Psoas muscle (tissue), 8 donors: Measurements from ENCODE around the gene PHLDB3. TPM values are rescaled to one million over a fixed set of nuclear protein-coding genes. Genes with fewer than 3 reads are reported as not detected.
"Not testable (repeated sequence)": the region's sequence is repeated elsewhere in the genome, so short reads cannot be mapped to it uniquely, and the experiment has no call there.

ENCODE experiments used
- ATAC-seq, 4 donors: fragments of 200-7000 bp; cut with Tn5 transposase; one replicate each; pipeline ENCODE4 v1.9.1; 2020; ENCODE audit warnings: moderate library complexity in 3 of 4, mild to moderate bottlenecking in 2 of 4
- DNase-seq, 2 donors: peaks; one replicate each; pipeline ENCODE4 v3.0.0-alpha.2; 2020
- H3K27ac ChIP-seq: fragments of 200-600 bp; one replicate; pipeline ENCODE4 v1.8.0; 2022
- H3K27me3 ChIP-seq, 3 donors: fragments of 200-600 bp in 1 of 3; one replicate each; pipeline versions ENCODE4 v1.6.1 to v1.8.0; 2013 to 2022; ENCODE audit warnings: low read length in 2 of 3, mild to moderate bottlenecking in 2 of 3, moderate library complexity in 1 of 3; ENCODE audit not compliant: insufficient read depth in 3 of 3
- H3K36me3 ChIP-seq, 2 donors: fragments of 200-600 bp in 1 of 2; one replicate each; pipeline versions ENCODE4 v1.6.1 to v1.8.0; 2013 to 2022; ENCODE audit warnings: low read depth in 1 of 2, mild to moderate bottlenecking in 1 of 2, moderate library complexity in 1 of 2; ENCODE audit not compliant: insufficient read depth in 1 of 2
- H3K4me1 ChIP-seq: fragments of 200-600 bp; one replicate; pipeline ENCODE4 v1.8.0; 2022
- H3K4me3 ChIP-seq: fragments of 200-600 bp; one replicate; pipeline ENCODE4 v1.8.0; 2022; ENCODE audit warnings: mild to moderate bottlenecking
- H3K9me3 ChIP-seq: fragments of 200-600 bp; one replicate; pipeline ENCODE4 v1.8.0; 2022
- WGBS, 3 donors: extraction: QIAGEN DNeasy Blood & Tissue Kit; methylation state at CpG; one replicate each; pipeline versions ENCODE4 v1.1.6 to v1.1.7; 2013; 5-methylcytosine and 5-hydroxymethylcytosine counted together
- intact Hi-C, 2 donors: fragments of 100-400 bp; cut with DNase I; formaldehyde crosslinking; loops; one replicate each; pipeline versions ENCODE4 v1.11.0 to v1.14.2; 2022
- polyA plus RNA-seq, 3 donors: library from polyadenylated mRNA; stranded (reverse); fragments of 200-250 nt; gene quantifications; one replicate each; pipeline ENCODE4 v1.2.3, GENCODE V29; 2013
- total RNA-seq, 4 donors: library from RNA; stranded (reverse); fragmentation: NEBNext Ultra II Directional in 2 of 4; extraction: Animal tissue kit (Norgen Biotek cat#: 25700) in 2 of 4; gene quantifications; one replicate each; pipeline versions ENCODE4 v1.2.1 to v1.2.4, GENCODE V29; 2021 to 2023
- TF ChIP-seq, protein P1 (sequence below): fragments of 200-600 bp; IDR thresholded peaks from one replicate; pipeline ENCODE4 v1.8.0; 2022; ENCODE audit warnings: antibody characterized with exemption
- donor health status: healthy with polysubstance abuse.
- donor health status: DM: no; HTN: no; CAD: no; lungs with moderate emphysema.
- donor health status: Bipolar disorder and iron deficiency.
- donor health status: healthy.
- donor health status: DM: yes; HTN: yes; CAD: no.
- donor health status: DM: no; HTN: no; CAD: no.
- donor health status: DM: no; HTN: no; CAD: no.
- donor health status: DM: yes; HTN: yes; CAD: no.

PHLDB3 gene
- total and polyA plus RNA-seq, 7 donors, result 2.0 to 5.7 (median 4.5) TPM

DNA sequence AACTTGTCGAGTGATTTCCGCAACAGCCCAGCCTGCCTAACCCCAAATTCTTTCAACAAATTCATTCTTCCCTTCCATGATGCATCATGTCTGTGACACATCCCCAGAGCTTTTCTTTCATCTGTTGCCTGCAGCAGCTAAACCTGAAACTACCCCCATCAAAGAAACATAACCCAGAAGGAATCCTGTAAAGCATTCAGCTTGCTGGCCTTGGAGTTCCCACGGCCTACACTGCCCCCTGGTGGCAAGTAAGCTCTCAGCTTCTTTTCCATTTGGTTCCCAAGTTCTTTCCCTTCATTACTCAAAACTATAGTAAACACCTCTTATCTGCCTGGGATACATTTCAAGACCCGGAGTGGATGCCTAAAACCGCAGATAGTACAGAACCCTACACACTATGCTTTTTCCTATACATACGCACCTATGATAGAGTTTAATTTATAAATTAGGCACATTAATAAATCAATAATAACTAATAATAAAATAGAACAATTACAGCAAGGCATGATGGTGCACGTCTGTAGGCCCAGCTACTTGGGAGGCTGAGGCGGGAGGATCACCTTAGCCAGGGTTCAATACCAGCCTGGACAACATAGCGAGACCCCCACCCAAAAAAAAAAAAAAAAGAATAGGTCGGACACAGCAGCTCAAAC is 15.0 kb upstream of the PHLDB3 start:
- Histone ChIP-seq H3K4me3 (no peak overlapping the region), H3K27me3 (no peaks in the 10 kb centered on the region), H3K36me3 (peaks cover 0 to 5% of the 10 kb centered on the region in 2 donors), H3K27ac (no peak overlapping the region), H3K9me3 (no peaks in the 10 kb centered on the region), H3K4me1 (no peaks in the 10 kb centered on the region)
- DNase-seq (peak; percentile 72 to 87), ATAC-seq (peak; percentile 85 to 92 (median 92))
- TF ChIP-seq, protein P1, sequence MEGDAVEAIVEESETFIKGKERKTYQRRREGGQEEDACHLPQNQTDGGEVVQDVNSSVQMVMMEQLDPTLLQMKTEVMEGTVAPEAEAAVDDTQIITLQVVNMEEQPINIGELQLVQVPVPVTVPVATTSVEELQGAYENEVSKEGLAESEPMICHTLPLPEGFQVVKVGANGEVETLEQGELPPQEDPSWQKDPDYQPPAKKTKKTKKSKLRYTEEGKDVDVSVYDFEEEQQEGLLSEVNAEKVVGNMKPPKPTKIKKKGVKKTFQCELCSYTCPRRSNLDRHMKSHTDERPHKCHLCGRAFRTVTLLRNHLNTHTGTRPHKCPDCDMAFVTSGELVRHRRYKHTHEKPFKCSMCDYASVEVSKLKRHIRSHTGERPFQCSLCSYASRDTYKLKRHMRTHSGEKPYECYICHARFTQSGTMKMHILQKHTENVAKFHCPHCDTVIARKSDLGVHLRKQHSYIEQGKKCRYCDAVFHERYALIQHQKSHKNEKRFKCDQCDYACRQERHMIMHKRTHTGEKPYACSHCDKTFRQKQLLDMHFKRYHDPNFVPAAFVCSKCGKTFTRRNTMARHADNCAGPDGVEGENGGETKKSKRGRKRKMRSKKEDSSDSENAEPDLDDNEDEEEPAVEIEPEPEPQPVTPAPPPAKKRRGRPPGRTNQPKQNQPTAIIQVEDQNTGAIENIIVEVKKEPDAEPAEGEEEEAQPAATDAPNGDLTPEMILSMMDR, result peak; percentile 94
- intact Hi-C loops, result loop anchor here (1.0 kb wide), 1 partner anchor 72 kb away; no protein-coding TSS in a partner anchor
- WGBS, 3 donors, result 52 to 58% (median 54%) methylated on average over 10 of the region's 10 CpGs

DNA sequence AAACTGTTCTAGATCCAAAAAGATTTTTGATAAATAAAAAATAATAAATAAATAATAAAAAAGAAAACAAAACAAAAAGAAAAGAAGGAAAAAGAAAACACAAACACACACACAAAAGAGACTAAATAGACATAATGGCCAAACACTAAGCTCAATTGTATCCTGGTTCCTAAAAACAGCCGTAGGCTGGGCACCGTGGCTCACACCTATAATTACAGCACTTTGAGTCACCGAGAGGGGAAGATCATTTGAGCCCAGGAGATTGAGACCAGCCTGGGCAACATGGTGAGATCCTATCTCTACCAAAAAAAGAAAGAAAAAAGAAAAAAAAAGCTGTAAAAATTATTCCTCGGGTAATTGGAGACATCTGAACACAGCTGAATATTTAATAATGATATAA is 13.5 kb upstream of the PHLDB3 start:
- Histone ChIP-seq H3K27ac (no peak overlapping the region), H3K4me3 (no peak overlapping the region), H3K4me1 (no peaks in the 10 kb centered on the region), H3K9me3 (no peaks in the 10 kb centered on the region), H3K36me3 (peaks cover 0 to 7% of the 10 kb centered on the region in 2 donors), H3K27me3 (no peaks in the 10 kb centered on the region)
- DNase-seq (no peak), ATAC-seq (no peak)
- TF ChIP-seq, protein P1, result no peak
- intact Hi-C loops, result no loop called here
- 73 to 80% (median 75%) methylated on average over 4 of the region's 4 CpGs for WGBS, 3 donors

DNA sequence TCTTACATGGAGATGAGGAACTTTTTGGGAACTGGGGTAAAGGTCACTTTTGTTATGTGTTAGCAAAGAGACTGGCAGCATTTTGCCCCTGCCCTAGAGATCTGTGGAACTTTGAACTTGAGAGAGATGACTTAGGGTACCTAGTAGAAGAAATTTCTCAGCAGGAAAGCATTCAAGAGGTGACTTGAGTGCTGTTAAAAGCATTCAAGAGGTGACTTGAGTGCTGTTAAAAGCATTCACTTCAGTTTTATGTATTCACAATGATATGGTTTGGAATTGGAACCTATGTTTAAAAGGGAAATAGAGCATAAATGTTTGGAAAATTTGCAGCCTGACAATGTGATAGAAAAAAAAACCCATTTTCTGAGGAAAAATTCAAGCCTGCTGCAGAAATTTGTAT is 7.9 kb upstream of the PHLDB3 start:
- intact Hi-C loops, H3K4me1 ChIP-seq, H3K9me3 ChIP-seq, ATAC-seq, H3K4me3 ChIP-seq, DNase-seq, H3K27me3 ChIP-seq, H3K27ac ChIP-seq: not testable (repeated sequence)
- peaks cover 0 to 39% of the 10 kb centered on the region in 2 donors for H3K36me3 ChIP-seq

DNA sequence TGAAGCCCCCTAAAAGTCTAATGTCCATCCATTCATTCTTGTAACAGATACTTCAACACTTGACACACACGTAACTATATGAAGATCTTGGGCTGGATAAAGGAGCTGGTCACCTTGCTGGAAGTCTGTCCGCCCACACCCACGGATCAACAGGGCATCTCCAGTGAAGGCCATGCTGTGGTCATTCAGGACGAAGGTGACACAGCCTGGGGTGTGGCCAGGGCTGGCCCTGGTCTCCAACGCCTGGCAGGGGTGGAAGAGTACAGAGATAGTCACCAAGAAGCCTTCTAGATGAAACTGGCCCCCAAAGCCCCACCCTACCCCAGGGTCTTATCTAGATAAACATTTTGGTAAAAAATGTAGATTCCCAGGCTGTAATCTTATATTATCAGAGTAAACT is 6.8 kb upstream of the PHLDB3 start:
- H3K27ac ChIP-seq, result no peak overlapping the region
- no peaks in the 10 kb centered on the region for H3K27me3 ChIP-seq
- ATAC-seq, result no peak
- WGBS, 3 donors, result 92 to 94% (median 93%) methylated on average over 5 of the region's 5 CpGs
- no peaks in the 10 kb centered on the region for H3K4me1 ChIP-seq
- intact Hi-C loops, result no loop called here
- H3K4me3 ChIP-seq, result no peak overlapping the region
- DNase-seq, result no peak
- TF ChIP-seq, protein P1, result no peak
- H3K36me3 ChIP-seq, result peaks cover 0 to 39% of the 10 kb centered on the region in 2 donors
- H3K9me3 ChIP-seq, result no peaks in the 10 kb centered on the region

DNA sequence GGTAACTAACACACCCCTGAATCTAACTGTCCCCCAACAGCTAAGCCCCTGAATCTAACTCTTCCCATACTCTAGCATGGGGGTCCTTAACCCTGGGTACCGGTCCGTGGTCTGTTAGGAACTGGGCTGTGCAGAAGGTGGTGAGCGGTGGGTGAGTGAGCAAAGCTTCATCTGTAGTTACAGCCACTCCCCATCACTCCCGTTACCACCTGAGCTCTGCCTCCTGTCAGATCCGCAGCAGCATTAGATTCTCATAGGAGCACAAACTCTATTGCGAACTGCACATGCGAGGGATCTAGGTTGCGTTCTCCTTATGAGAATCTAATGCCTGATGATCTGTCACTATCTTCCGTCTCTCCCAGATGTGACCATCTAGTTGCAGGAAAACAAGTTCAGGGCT is 6.2 kb upstream of the PHLDB3 start:
- Histone ChIP-seq H3K27ac (no peak overlapping the region), H3K36me3 (peaks cover 0 to 39% of the 10 kb centered on the region in 2 donors), H3K4me1 (no peaks in the 10 kb centered on the region), H3K4me3 (no peak overlapping the region), H3K9me3 (no peaks in the 10 kb centered on the region), H3K27me3 (no peaks in the 10 kb centered on the region)
- TF ChIP-seq, protein P1, result no peak
- no peak for DNase-seq
- intact Hi-C loops, result no loop called here
- 97 to 98% (median 98%) methylated on average over 9 of the region's 9 CpGs for WGBS, 3 donors
- ATAC-seq, result no peak
